ENCODE results near the gene PLA2G10.

Gene PLA2G10

DNA sequence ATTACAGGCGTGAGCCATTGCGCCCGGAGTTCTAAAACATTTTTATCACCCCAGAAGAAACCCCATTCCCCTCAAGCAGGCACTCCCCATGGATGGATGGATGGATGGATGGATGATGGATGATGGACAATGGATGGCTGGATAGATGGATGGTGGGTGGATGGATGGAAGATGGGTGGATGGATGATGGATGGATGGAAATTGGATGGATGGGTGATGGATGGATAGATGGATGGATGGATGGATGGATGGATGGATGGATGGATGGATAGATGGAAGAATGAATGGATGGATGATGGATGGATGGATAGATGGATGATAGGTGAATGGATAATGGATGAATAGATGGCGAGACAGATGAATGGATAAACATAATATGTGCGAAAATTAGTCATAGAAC is 16.5 kb downstream of the PLA2G10 start:
- TF ChIP-seq TAF1 (IDR thresholded peaks at IDR 0.05; ENCODE audit: borderline replicate concordance, insufficient read depth, low read length) (no peak), FOXP2 (optimal IDR thresholded peaks at IDR 0.05; ENCODE audit: borderline replicate concordance, extremely low read depth, extremely low read length, insufficient read depth) (no peak), POLR2AphosphoS5 (IDR thresholded peaks at IDR 0.05; ENCODE audit: low read depth, low read length) (no peak), SIN3A (IDR thresholded peaks at IDR 0.05; ENCODE audit: borderline replicate concordance, insufficient read depth, low read length) (no peak), REST (IDR thresholded peaks at IDR 0.05; ENCODE audit: insufficient read depth in 1 of 2, low read depth in 2 of 2, low read length in 2 of 2) (no peak)

DNA sequence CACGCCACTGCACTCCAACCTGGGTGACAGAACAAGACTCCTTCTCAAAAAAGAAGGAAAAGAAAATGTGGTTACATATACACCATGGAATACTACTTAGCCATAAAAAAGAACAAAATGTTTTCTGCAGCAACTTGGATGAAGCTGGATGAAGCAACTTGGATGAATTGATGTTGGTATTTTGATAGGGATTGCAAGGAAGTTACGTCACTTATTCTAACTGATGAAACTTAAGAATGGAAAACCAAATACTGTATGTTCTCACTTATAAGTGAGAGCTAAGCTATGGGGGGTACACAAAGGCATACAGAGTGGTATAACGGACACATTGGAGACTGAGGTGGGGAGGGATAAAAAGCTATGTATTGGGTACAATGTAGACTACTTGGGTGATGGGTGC is 17.5 kb downstream of the PLA2G10 start:
- TF ChIP-seq REST (IDR thresholded peaks at IDR 0.05; ENCODE audit: insufficient read depth in 1 of 2, low read depth in 2 of 2, low read length in 2 of 2) (no peak), FOXP2 (optimal IDR thresholded peaks at IDR 0.05; ENCODE audit: borderline replicate concordance, extremely low read depth, extremely low read length, insufficient read depth) (no peak), SIN3A (IDR thresholded peaks at IDR 0.05; ENCODE audit: borderline replicate concordance, insufficient read depth, low read length) (no peak), POLR2AphosphoS5 (IDR thresholded peaks at IDR 0.05; ENCODE audit: low read depth, low read length) (no peak), TAF1 (IDR thresholded peaks at IDR 0.05; ENCODE audit: borderline replicate concordance, insufficient read depth, low read length) (no peak)

GRCh38 chr16:14672403-14672971 is 21.6 kb downstream of the PLA2G10 start:
- TF ChIP-seq SIN3A (IDR thresholded peaks at IDR 0.05; ENCODE audit: borderline replicate concordance, insufficient read depth, low read length) = no peak
- TF ChIP-seq FOXP2 (optimal IDR thresholded peaks at IDR 0.05; ENCODE audit: borderline replicate concordance, extremely low read depth, extremely low read length, insufficient read depth) = no peak
- no peak for TF ChIP-seq TAF1 (IDR thresholded peaks at IDR 0.05; ENCODE audit: borderline replicate concordance, insufficient read depth, low read length)
- TF ChIP-seq REST (IDR thresholded peaks at IDR 0.05; ENCODE audit: insufficient read depth in 1 of 2, low read depth in 2 of 2, low read length in 2 of 2) = no peak
- no peak for TF ChIP-seq POLR2AphosphoS5 (IDR thresholded peaks at IDR 0.05; ENCODE audit: low read depth, low read length)

GRCh38 chr16:14669776-14670175 is 24.3 kb downstream of the PLA2G10 start:
- TF ChIP-seq REST (IDR thresholded peaks at IDR 0.05; ENCODE audit: insufficient read depth in 1 of 2, low read depth in 2 of 2, low read length in 2 of 2) = no peak
- no peak for TF ChIP-seq POLR2AphosphoS5 (IDR thresholded peaks at IDR 0.05; ENCODE audit: low read depth, low read length)
- no peak for TF ChIP-seq TAF1 (IDR thresholded peaks at IDR 0.05; ENCODE audit: borderline replicate concordance, insufficient read depth, low read length)
- TF ChIP-seq SIN3A (IDR thresholded peaks at IDR 0.05; ENCODE audit: borderline replicate concordance, insufficient read depth, low read length) = no peak
- no peak for TF ChIP-seq FOXP2 (optimal IDR thresholded peaks at IDR 0.05; ENCODE audit: borderline replicate concordance, extremely low read depth, extremely low read length, insufficient read depth)
